Measurements from ENCODE around the gene SOWAHA. TPM values are rescaled to one million over a fixed set of nuclear protein-coding genes. Genes with fewer than 3 reads are reported as not detected.

The SOWAHA gene
- total and polyA plus RNA-seq, 2 donors: 1.0 to 4.3 TPM

- H3K9me3 ChIP-seq (ENCODE audit: control insufficient read depth in 2 of 2, insufficient read depth in 1 of 2, low read length in 1 of 2): no peaks in the 10 kb centered on the region
- peaks cover 5 to 30% of the 10 kb centered on the region in 2 donors for H3K27me3 ChIP-seq (ENCODE audit: control insufficient read depth in 2 of 2, insufficient read depth in 1 of 2, low read length in 1 of 2)
- WGBS: 94% methylated on average over 8 of the region's 8 CpGs
- peak overlapping the region in 1 of 2 donors; percentile 8 for H3K27ac ChIP-seq (ENCODE audit: low read depth in 1 of 2, low read length in 1 of 2)
- peaks cover 0 to 4% of the 10 kb centered on the region in 2 donors for H3K4me1 ChIP-seq (ENCODE audit: control insufficient read depth in 2 of 2, insufficient read depth in 2 of 2, low read length in 2 of 2)
- no peak for DNase-seq (ENCODE audit: low read depth in 6 of 9, low spot score in 9 of 9)
- no peaks in the 10 kb centered on the region for H3K36me3 ChIP-seq (ENCODE audit: control insufficient read depth in 2 of 2, insufficient read depth in 2 of 2, low read length in 1 of 2)
- no peak overlapping the region for H3K4me3 ChIP-seq (ENCODE audit: low read length in 2 of 2)
These were observed 42.5 kb upstream of the SOWAHA start for GRCh38 chr5:132770476-132771159.

DNA sequence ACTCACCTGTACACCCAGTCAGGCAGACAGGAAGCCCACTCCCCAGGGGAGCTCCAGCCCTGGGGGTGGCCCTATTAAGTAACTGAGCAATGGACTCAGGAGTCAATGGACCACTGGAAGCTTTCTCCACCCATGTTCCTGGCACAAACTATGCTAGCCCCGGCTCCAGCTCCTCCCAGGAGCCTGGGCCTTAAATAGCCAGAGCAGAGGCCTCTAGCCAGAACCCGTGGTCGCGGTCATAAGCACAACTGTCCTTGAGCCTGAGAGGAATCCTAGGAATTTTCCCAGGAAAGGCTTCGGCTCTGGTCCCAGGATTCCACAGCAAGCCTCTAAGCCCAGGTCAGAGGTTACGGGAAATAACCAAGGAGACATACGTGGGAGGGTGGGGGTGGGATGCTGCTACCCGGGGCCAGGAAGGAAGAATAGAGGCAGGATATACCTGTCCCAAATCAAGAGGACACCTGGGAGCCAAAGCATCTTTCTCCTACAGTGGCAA is 41.6 kb upstream of the SOWAHA start:
- Histone ChIP-seq H3K36me3 (ENCODE audit: control insufficient read depth in 2 of 2, insufficient read depth in 2 of 2, low read length in 1 of 2) (no peaks in the 10 kb centered on the region), H3K4me3 (ENCODE audit: low read length in 2 of 2) (no peak overlapping the region), H3K4me1 (ENCODE audit: control insufficient read depth in 2 of 2, insufficient read depth in 2 of 2, low read length in 2 of 2) (peaks cover under 1 to 8% of the 10 kb centered on the region in 2 donors), H3K27me3 (ENCODE audit: control insufficient read depth in 2 of 2, insufficient read depth in 1 of 2, low read length in 1 of 2) (peaks cover 6 to 39% of the 10 kb centered on the region in 2 donors), H3K27ac (ENCODE audit: low read depth in 1 of 2, low read length in 1 of 2) (peak overlapping the region in 1 of 2 donors; percentile 20), H3K9me3 (ENCODE audit: control insufficient read depth in 2 of 2, insufficient read depth in 1 of 2, low read length in 1 of 2) (no peaks in the 10 kb centered on the region)
- WGBS: 94% methylated on average over 8 of the region's 8 CpGs
- no peak for DNase-seq (ENCODE audit: low read depth in 6 of 9, low spot score in 9 of 9)

GRCh38 chr5:132772291-132773070 is 40.6 kb upstream of the SOWAHA start:
- WGBS: 71% methylated on average over 8 of the region's 8 CpGs
- Histone ChIP-seq H3K36me3 (ENCODE audit: control insufficient read depth in 2 of 2, insufficient read depth in 2 of 2, low read length in 1 of 2) (no peaks in the 10 kb centered on the region), H3K4me3 (ENCODE audit: low read length in 2 of 2) (no peak overlapping the region), H3K4me1 (ENCODE audit: control insufficient read depth in 2 of 2, insufficient read depth in 2 of 2, low read length in 2 of 2) (peaks cover 6 to 13% of the 10 kb centered on the region in 2 donors), H3K9me3 (ENCODE audit: control insufficient read depth in 2 of 2, insufficient read depth in 1 of 2, low read length in 1 of 2) (no peaks in the 10 kb centered on the region), H3K27ac (ENCODE audit: low read depth in 1 of 2, low read length in 1 of 2) (no peak overlapping the region), H3K27me3 (ENCODE audit: control insufficient read depth in 2 of 2, insufficient read depth in 1 of 2, low read length in 1 of 2) (peaks cover 7 to 46% of the 10 kb centered on the region in 2 donors)
- no peak for DNase-seq (ENCODE audit: low read depth in 6 of 9, low spot score in 9 of 9)

DNA sequence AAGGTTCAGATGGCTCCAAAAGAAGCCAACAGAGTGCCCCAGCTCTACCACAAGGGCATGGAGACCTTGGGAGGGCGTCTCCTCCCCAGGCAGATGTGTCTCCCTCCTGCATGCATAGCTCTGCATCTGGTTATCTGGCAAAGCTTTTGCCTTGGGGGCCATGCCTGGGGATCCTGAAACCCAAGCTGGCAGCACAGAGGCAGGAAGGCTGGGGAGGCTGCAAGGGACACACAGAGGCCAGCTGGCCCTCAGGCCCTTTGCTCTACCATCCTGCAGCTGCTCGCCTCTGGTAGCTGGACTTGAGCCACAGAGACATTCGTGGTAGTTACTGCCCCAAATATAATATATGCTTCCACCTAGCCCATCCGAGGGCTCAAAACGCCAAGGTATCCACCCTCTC is 40.0 kb upstream of the SOWAHA start:
- WGBS: 98% methylated on average over 5 of the region's 5 CpGs
- H3K27me3 ChIP-seq (ENCODE audit: control insufficient read depth in 2 of 2, insufficient read depth in 1 of 2, low read length in 1 of 2): peaks cover 13 to 52% of the 10 kb centered on the region in 2 donors
- peaks cover 9 to 14% of the 10 kb centered on the region in 2 donors for H3K4me1 ChIP-seq (ENCODE audit: control insufficient read depth in 2 of 2, insufficient read depth in 2 of 2, low read length in 2 of 2)
- no peak for DNase-seq (ENCODE audit: low read depth in 6 of 9, low spot score in 9 of 9)
- no peak overlapping the region for H3K4me3 ChIP-seq (ENCODE audit: low read length in 2 of 2)
- no peaks in the 10 kb centered on the region for H3K9me3 ChIP-seq (ENCODE audit: control insufficient read depth in 2 of 2, insufficient read depth in 1 of 2, low read length in 1 of 2)
- H3K36me3 ChIP-seq (ENCODE audit: control insufficient read depth in 2 of 2, insufficient read depth in 2 of 2, low read length in 1 of 2): no peaks in the 10 kb centered on the region
- H3K27ac ChIP-seq (ENCODE audit: low read depth in 1 of 2, low read length in 1 of 2): no peak overlapping the region

DNA sequence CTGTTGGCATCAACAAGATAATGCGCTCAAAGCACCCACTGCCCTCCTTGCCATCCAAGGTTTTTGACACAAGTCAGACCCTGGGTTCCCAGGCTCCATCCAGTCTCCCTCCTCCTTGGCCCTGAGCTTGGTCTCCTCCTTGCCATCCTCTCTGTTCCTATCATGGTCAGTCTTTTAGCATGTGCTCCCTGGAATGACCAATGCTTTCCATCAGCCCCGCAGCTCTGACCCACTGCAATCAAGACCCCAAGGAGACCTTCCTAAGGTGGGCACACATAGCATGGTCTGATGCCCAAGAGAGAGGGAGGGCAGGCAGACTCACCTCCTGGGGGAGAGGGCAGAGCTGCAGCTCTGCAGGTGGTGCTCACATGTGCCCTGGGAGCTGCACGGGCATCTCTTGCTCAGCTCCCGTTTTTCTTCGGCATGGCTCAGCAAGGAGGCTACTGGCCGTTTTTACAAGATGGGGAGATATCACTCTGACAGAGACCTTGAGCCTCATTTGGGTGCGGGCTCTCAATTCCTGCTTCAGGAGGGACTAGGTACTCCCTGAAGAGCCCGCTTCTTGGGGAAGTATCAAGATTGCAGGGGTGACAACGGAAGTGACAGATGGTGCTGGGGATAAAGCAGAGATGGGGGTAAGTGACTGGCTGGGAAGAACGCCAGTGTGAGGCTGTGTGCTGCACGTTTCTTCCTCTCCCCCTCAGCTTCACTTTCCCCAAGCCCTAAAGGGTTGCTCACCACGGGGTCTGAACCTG is 39.3 kb upstream of the SOWAHA start:
- H3K27me3 ChIP-seq (ENCODE audit: control insufficient read depth in 2 of 2, insufficient read depth in 1 of 2, low read length in 1 of 2): peaks cover 17 to 58% of the 10 kb centered on the region in 2 donors
- no peak overlapping the region for H3K27ac ChIP-seq (ENCODE audit: low read depth in 1 of 2, low read length in 1 of 2)
- H3K4me1 ChIP-seq (ENCODE audit: control insufficient read depth in 2 of 2, insufficient read depth in 2 of 2, low read length in 2 of 2): peaks cover 9 to 13% of the 10 kb centered on the region in 2 donors
- H3K36me3 ChIP-seq (ENCODE audit: control insufficient read depth in 2 of 2, insufficient read depth in 2 of 2, low read length in 1 of 2): no peaks in the 10 kb centered on the region
- 83% methylated on average over 12 of the region's 12 CpGs for WGBS
- no peaks in the 10 kb centered on the region for H3K9me3 ChIP-seq (ENCODE audit: control insufficient read depth in 2 of 2, insufficient read depth in 1 of 2, low read length in 1 of 2)
- no peak overlapping the region for H3K4me3 ChIP-seq (ENCODE audit: low read length in 2 of 2)
- no peak for DNase-seq (ENCODE audit: low read depth in 6 of 9, low spot score in 9 of 9)

GRCh38 chr5:132774406-132774805 is 38.7 kb upstream of the SOWAHA start:
- WGBS: 95% methylated on average over 3 of the region's 3 CpGs
- peaks cover 9 to 13% of the 10 kb centered on the region in 2 donors for H3K4me1 ChIP-seq (ENCODE audit: control insufficient read depth in 2 of 2, insufficient read depth in 2 of 2, low read length in 2 of 2)

DNA sequence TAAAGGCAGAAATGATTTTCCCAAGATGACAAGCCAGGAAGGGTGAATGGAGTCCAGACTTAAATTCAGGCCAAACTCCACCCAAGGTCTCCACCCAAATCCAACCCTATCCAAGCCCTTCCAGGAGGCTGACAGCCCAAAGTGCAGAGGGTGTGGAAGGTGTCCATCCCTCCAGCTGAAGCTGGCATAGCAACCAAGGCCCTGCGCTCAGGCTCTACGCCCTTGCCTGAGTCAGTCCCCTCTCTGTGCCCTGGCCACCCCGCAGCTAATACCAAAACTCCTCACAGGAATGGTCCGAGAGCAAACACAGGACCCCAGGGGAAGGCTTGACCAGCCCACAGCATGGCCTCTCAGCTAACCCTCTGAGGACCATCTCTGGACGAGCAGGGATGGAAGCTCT is 38.2 kb upstream of the SOWAHA start:
- H3K4me1 ChIP-seq (ENCODE audit: control insufficient read depth in 2 of 2, insufficient read depth in 2 of 2, low read length in 2 of 2): peaks cover 9 to 13% of the 10 kb centered on the region in 2 donors
- H3K27ac ChIP-seq (ENCODE audit: low read depth in 1 of 2, low read length in 1 of 2): peak overlapping the region in 1 of 2 donors; percentile 13
- WGBS: 97% methylated on average over 5 of the region's 5 CpGs
- no peaks in the 10 kb centered on the region for H3K9me3 ChIP-seq (ENCODE audit: control insufficient read depth in 2 of 2, insufficient read depth in 1 of 2, low read length in 1 of 2)
- no peak overlapping the region for H3K4me3 ChIP-seq (ENCODE audit: low read length in 2 of 2)
- DNase-seq (ENCODE audit: low read depth in 6 of 9, low spot score in 9 of 9): no peak
- H3K27me3 ChIP-seq (ENCODE audit: control insufficient read depth in 2 of 2, insufficient read depth in 1 of 2, low read length in 1 of 2): peaks cover 17 to 64% of the 10 kb centered on the region in 2 donors
- no peaks in the 10 kb centered on the region for H3K36me3 ChIP-seq (ENCODE audit: control insufficient read depth in 2 of 2, insufficient read depth in 2 of 2, low read length in 1 of 2)

More at GRCh38 chr5:132774406-132774805, 38.7 kb upstream of the SOWAHA start:
- Histone ChIP-seq H3K4me3 (ENCODE audit: low read length in 2 of 2) (no peak overlapping the region), H3K9me3 (ENCODE audit: control insufficient read depth in 2 of 2, insufficient read depth in 1 of 2, low read length in 1 of 2) (no peaks in the 10 kb centered on the region), H3K27me3 (ENCODE audit: control insufficient read depth in 2 of 2, insufficient read depth in 1 of 2, low read length in 1 of 2) (peaks cover 17 to 64% of the 10 kb centered on the region in 2 donors), H3K27ac (ENCODE audit: low read depth in 1 of 2, low read length in 1 of 2) (no peak overlapping the region), H3K36me3 (ENCODE audit: control insufficient read depth in 2 of 2, insufficient read depth in 2 of 2, low read length in 1 of 2) (no peaks in the 10 kb centered on the region)
- DNase-seq (ENCODE audit: low read depth in 6 of 9, low spot score in 9 of 9): no peak

GRCh38 chr5:132775476-132775961 is 37.6 kb upstream of the SOWAHA start:
- no peak overlapping the region for H3K4me3 ChIP-seq (ENCODE audit: low read length in 2 of 2)
- H3K9me3 ChIP-seq (ENCODE audit: control insufficient read depth in 2 of 2, insufficient read depth in 1 of 2, low read length in 1 of 2): no peaks in the 10 kb centered on the region
- DNase-seq (ENCODE audit: low read depth in 6 of 9, low spot score in 9 of 9): no peak
- peaks cover 9 to 13% of the 10 kb centered on the region in 2 donors for H3K4me1 ChIP-seq (ENCODE audit: control insufficient read depth in 2 of 2, insufficient read depth in 2 of 2, low read length in 2 of 2)
- WGBS: 87% methylated on average over 7 of the region's 7 CpGs
- no peaks in the 10 kb centered on the region for H3K36me3 ChIP-seq (ENCODE audit: control insufficient read depth in 2 of 2, insufficient read depth in 2 of 2, low read length in 1 of 2)
- H3K27me3 ChIP-seq (ENCODE audit: control insufficient read depth in 2 of 2, insufficient read depth in 1 of 2, low read length in 1 of 2): peaks cover 17 to 65% of the 10 kb centered on the region in 2 donors
- no peak overlapping the region for H3K27ac ChIP-seq (ENCODE audit: low read depth in 1 of 2, low read length in 1 of 2)

Data from thymus (tissue), 11 donors.